NCI-H1105 treated with DMSO at 0.1 percent for 48 hours (cell line): Measurements from ENCODE around the gene COMTD1.

Source experiments
- DNase-seq: peaks from one replicate; lab custom pipeline; 2025; lab: John Stamatoyannopoulos, UW

COMTD1 gene

DNA sequence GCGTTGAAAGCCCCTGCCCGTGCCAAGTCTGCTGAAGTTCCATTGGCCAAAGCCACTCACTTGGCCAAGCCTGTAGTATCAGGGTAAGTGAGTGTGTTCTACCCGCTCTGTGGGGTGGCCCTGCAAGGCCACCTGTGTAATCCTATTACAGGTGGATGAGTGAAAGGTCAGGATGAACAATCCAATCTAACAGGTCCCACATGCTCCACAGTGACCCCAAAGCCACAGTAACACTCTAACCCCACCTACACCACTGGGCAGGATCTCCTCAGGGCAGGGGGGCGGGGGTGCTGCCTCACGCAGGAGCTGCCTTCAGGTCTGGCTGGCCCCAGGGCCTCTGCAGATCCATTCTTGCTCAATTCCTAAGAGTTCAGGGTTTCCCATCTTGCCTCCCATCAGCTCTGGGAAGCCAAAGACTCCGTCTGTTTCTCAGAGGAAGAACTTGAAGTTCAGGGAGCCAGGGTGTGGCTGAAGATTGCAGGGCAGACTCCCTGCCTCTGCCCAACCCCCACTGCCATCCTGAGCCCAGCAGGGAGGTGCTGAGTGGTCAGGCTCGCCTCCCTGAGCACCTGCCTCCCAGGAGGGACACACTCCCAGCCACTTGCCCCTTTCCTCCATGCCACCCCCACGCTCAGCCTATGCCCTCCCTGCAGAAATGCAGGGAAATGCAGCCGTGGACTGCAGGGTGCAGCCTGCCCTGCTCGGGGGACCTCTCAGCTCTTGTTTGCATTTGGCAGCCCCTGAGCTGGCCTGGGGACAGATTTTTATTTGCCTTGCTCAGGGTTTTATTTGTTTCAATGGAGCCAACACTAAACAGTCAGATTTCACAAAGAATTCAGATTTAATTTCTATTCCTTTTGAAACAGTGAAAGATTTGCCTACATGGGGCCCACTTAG, 9.8 kb upstream of the COMTD1 start:
- DNase-seq = no peak

DNA sequence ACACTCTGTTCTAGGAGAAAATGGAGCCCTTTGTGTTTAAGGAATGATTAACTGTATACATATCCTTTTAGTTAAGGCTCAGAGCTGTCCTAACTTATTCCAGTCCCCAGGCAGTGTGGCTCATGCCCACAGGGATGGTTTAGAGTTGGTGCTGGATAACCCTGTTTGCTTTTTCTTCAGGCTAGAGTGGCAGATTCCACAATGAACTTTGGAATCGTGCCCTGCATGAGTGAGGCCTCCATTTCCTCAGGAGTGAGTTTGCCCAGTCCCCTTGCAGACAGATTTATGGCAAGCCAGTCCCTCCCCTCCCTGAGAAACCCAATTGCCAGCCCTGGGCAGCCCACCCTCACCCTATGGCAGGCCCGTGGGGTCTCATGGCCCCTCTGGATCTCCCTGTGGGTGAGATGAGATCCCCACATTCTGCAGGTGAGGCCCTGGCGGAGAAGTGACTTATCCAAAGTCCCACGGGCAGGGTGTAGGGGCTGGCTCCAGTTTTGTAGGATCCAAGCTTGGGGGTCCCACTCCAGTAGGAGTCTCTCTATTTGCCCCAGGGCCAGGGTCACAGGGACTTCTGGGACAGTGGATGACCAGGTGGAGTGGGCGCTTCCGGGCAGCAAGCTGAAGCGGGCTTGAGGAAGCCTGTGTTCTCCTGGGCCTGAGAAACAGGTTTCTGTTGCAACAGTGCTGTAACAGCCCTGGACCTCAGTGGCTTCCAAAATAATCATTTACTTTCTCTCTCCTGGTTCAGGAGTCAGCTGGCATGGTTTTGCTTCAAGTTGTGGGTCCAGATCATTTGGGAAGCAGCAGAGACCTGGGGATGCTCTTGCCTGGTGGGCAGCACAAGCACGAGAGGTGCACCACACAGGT, 9.0 kb upstream of the COMTD1 start:
- DNase-seq = no peak

DNA sequence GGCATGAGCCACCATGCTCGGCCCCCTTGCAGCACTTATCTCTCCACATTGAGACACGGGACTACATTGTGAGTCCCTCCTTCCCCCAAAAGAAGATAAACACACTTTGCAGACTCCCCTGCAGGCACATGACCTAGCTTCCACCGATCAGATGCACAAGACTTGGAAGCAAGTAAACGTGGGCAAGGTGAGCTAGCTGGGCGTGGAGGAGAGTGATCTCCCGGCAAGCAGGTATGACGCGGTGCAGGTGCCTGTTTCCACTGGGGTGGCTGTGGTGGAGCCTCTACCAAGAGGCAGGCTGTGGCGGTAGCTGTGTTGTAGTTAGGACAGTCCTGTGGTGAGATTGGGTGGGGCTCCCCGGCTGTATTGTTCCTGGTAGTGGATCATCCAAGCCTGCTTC, 7.7 kb upstream of the COMTD1 start:
- DNase-seq = no peak

DNA sequence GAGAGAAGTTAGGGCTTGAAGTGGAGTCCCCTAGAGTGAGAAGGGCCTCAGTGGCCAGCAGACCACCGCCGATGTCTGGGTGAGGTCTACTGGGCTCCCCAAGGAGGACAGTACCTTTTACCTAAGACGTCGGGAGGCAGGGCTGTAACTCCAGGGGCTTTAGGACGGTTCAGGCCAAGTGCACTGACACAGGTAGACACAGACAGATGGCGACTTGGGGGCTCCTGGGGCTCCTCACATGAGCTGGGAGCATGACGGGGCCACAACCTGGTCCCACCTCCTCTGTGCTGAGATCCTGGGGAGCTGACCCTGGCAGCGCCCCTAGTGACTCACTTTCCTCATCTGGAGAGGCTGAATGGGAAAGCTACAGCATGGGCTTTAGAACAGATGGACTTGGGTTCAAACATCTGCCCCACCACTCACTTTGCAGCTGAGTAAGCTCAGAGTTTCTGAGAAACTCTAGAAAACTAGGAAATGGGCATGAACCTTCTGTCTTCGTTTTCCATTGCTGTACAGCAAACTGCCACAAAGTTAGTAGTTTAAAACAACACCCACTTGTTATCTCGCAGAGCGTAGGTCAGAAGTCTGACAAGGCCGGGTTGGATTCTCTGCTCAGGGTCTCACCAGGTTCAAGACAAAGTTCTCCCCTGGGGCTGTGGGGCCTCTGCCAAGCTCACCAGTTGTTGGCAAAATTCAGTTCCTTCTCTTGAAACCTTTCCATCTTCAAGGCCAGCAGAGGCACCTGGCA, 4.7 kb upstream of the COMTD1 start:
- no peak for DNase-seq

DNA sequence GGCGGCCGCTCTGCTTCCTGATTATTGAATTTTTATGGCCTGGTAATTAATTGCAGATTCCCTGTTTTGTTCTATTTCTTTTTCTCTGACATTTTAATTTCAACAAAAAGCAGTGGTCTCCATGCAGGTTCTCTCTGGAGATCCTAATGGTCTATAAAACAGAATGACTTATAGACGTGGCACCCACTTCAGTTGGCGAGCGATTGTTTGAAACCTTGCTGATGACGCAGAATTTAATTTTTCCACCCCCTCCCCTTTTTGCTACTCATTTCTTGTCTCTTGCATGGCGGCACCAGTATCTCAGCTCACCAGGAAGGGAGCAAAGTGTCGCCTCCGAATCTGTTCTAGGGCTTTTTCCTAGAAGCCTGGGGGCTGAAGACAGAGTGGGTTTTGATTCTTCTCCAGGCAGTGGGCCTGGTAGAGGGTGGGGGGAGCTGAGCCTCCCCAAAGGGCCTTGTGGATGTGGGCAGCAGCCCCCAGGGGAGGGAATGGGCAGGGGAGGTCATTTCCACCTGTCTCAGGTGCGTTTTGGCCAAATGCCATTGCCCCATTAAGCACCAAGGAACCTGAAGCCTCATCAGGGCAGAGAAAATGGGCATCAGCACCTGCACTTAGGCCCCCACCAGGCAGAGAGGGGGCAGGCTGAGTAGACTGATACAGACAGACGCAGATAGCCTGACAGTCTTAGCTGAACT, 3.5 kb upstream of the COMTD1 start:
- no peak for DNase-seq

DNA sequence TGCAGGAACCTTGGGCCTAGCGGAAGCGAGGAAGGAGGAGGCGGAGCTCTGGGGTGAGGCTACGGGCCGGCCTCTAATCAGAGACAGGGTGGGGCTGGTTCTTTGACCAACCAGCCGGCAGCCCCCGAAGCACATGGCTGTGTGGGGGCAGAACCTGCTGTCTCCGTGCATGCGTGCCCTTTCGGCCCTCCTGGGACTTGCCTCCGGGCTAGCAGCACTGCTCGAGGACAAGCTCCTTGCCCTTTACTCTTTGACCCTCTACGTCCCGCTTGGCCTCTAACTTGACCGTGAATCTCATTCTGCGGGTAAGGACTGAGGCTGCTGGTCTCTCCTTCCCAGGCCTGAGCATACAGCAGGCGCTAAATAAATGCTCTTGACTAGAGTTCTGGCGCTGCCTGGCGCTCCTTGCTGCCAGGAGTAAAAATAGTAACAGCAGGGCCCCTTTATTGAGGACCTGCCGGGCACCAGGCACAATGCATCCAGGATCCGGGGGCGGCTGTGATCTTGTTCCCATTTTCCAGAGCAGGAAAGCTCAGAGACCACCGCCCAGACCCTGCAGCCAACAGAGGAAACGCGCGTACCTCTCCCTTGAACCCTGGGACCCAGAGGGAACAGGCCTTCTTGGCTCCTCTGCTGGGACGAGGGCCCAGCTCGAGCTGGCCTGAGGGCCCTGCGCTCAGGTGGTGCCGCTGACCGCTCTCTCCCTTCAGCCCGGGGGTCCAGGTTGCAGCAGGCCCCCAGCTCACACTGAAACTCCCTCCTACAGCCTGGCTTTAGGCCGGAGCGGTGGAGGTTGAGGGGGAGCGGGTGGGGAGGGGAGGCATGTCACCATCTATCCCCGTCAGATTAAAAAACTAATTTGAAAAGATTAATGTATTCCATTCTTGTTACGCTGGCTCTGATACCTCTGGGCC, 2.7 kb upstream of the COMTD1 start:
- DNase-seq = no peak

DNA sequence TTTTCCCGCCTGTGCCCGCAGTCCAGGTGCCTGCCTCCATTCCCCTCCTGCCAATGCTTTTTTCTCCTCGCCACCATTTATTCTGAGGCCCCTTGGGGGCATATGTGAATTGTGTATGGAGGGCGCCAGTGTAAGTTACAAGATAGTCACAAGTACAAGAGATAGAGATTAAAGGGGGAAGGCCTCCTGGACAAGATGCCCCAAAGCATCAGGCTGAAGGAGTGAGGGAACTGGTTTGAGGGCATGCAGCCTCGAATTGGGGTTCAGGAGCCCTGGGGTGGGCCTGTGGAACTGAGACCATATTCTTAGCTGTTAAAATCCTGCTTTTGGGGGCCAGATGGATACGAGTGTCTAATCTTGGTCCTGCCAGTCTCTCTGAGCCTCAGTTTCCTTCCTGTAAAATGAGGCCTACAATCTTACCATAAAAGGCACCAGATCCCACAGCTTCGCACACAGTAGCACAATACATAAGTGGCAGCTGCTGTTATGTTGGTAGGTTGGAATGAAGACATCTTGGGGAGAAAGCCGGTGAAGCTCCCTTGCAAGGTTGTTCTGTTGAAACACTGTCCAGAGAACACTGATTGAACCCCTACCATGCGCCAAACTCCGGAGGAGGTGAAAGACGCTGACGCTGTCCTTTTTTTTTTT, 545 bp upstream of the COMTD1 start:
- no peak for DNase-seq

DNA sequence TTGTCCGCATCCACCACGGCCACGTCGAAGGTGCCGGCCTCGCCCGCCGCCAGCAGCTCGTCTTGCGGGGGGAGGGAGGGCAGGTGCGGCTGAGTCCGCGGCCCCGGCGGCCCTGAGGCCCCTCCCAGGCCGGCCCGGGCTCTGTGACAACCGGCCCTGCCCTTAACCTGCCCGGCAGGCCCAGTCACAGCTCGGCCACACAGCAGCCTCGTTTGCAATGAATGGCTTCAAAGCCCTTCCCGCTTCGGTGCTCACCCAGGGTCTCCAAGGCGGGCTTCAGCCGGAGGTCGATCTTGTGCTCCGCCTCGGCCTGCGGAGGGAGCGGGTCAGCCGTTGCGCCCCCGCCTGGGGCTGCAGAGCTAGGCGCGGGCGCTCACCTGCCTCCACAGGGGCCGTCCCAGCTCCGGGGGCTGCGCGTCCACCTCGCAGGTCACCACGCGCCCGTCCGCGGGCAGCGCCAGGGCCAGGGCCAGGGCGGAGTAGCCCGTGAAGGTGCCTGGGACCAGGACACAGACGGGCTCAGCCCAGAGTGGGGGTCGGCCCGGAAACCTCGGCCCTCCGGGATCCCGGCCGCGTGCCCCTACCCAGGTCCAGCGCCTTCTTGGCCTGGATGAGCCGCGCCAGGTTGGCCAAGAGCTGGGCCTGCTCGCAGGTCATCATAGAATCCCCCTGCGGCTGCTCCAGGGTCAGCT, 928 bp downstream of the COMTD1 start:
- peak; percentile 46 for DNase-seq

DNA sequence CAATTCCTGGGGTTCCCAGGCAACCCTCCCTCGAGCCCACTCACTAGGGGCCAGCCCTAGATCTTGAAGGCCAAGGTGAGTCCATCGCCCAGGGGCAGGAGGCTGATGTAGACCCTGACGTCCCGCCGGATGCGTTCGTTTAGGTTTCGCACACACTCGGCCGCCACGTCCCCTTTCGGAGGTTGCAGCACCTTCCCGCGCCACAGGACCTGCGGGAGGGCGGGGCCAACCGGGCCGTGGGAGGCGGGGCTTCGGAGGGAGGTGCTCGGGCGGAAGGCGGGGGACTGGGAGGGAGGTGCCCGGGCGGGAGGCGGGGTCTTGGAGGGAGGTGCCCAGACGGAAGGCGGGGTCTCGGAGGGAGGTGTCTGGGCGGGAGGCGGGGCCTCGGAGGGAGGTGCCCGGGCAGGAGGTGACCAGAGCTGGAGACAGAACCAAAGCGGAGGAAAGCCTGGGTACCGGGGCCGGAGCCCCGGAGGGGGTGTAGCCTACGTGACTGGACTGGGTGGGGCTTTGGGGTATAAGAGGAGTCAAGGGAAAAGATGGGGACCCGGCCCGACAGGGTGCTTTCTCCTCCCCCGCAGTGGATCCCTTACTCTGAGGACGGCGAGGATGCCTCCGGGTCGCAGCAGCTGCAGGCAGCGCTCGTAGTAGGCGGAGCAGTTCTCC, 1.6 kb downstream of the COMTD1 start:
- peak; percentile 77 for DNase-seq

DNA sequence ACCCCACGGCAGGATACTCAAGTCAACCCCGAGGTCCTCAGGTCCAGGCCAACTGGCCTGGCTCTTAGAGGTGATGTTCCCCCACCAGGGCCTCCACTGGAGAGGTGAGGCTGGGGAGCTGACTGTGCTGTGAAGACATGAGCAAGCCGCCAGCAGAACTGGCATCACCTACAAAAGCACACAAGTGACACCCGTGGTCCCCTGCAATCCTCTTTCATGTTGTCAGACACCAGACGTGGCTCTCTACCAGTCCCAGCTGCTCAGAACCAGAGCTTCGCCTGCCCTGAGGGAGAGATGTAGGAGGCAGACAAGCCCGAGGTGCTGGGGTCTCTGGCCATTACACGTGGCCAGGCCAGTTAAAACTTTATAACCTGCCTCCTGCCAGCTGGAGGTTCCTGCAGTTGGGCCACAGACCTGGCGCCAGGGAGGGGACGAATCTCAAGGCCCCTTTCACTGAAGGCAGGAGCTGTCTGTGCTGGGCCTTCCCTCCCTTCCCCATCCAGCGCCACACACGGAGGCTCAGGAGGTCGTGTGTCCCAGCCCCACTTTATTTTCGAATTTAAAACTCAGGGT, 2.2 kb downstream of the COMTD1 start:
- no peak for DNase-seq

GRCh38 chr10:75231672-75232581, 3.8 kb downstream of the COMTD1 start:
- DNase-seq = no peak

- DNase-seq = peak; percentile 29
Observed at GRCh38 chr10:75230600-75231038, 5.1 kb downstream of the COMTD1 start.

DNA sequence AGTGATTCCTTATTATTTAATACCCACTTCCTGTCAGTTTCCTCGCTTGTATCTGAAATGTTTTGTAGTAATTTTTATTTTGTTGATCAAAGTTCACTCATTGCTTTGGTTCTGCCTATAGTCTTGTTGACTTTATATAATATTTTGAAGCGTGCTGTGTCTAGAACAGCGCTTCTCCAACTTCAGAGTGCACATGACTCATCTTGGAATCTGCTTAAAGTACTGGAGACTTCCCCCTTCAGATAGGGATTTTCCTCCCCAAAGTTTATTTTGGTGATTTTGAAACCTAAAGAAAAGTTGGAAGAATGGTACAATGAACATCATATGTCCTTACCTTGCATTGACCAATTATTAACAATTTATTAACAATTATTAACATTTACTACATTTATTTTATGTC, 5.8 kb downstream of the COMTD1 start:
- no peak for DNase-seq

DNA sequence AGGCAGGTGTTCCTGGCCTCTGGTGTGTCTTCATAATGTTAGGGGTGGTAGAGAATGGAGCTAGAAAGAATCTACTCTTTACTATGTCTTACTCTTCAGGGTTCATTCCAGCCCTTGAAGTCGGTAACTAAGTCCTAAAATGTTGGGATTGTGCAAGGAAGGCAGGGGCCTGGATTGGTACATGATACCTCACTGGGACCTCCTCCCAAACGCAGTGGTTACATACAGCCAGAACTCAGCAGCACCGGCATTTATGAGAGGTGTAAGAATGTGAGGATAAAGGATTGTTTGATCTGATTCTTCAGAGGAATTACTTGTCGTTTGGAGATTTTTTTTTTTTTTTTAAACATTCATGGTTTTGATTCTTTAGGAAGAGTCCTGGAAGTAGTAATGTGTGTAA, 6.9 kb downstream of the COMTD1 start:
- no peak for DNase-seq

DNA sequence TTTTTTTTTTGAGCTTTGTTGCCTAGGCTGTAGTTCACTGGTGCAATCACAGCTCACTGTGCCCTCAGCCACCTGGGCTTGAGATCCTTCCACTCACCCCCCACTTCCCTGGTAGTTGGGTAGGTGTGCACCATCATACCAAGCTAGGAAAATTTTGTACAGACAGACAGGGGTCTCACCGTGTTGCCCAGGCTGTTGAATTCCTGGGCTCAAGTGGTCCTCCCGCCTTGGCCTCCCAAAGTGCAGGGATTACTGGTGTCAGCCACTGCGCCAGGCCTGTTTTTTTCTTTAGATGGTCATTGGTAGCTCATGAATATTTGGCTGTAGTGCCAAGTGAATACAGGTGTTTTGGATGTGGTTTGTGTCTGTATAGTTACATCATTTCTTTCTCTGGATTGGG, 7.5 kb downstream of the COMTD1 start:
- DNase-seq = no peak

GRCh38 chr10:75226656-75227055, 9.1 kb downstream of the COMTD1 start:
- DNase-seq = no peak

DNA sequence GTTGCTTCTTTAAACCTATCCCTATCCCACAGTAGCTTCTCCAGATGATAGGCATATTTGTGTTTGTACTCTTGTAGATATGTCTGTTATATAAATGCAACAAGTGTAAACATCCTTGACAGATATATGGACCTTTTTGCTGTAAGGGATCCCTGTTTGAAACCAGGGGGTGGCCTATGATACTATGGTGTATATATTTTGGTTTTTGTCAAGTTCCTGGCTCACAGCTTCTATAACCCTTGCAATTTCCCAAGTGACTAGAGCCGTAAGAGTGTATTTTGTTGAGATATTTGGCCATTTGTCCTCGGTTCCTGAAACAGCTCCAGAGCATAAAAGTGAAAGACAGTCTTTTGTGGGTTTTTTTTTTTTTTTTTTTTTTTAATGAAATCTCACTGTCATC, 9.7 kb downstream of the COMTD1 start:
- no peak for DNase-seq

- no peak for DNase-seq
Observed at GRCh38 chr10:75223507-75223906, 12.2 kb downstream of the COMTD1 start.
